Measurements from ENCODE around the gene ZBED1.

DNA sequence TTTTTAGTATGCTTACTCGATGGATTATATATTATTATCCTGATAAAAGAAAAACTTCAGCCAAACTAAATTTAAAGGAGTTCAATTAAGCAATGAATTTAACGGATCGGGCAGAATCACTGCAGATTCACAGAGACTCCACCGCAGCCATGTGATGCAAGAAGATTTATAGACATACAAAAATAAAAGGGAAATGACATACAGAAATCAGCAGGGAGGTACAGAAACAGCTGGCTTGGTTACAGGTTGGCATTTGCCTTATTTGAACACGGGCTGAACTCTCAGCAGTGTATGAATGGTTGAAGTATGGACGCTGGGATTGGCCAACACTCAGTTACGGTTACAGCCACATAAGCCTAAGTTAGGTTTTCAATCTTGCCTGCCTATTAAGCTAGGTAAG lies 35.4 kb upstream of the ZBED1 start:
- TF ChIP-seq SIN3A (IDR thresholded peaks at IDR 0.05; ENCODE audit: borderline replicate concordance, insufficient read depth, low read length) = no peak
- TF ChIP-seq TAF1 (IDR thresholded peaks at IDR 0.05; ENCODE audit: borderline replicate concordance, insufficient read depth, low read length) = no peak
